VCaP (cell line): ENCODE results near the gene GPATCH3.

Source experiments
- H3K27ac ChIP-seq: fragments of 450-650 bp; 2 replicates; pipeline ENCODE4 v1.5.1; 2017
- CTCF ChIP-seq: fragments of 450-650 bp; conservative IDR thresholded peaks from 2 replicates; pipeline ENCODE4 v1.5.1; 2017; ENCODE audit warnings: mild to moderate bottlenecking, moderate library complexity

Gene GPATCH3

GRCh38 chr1:26900815-26901511, 696 bp upstream of the GPATCH3 start:
- TF ChIP-seq CTCF: no peak
- peak overlapping the region; percentile 83 for H3K27ac ChIP-seq

- no peak overlapping the region for H3K27ac ChIP-seq
- no peak for TF ChIP-seq CTCF
Measured at GRCh38 chr1:26897351-26897750, 2.9 kb downstream of the GPATCH3 start.

GRCh38 chr1:26894263-26894662, 6.0 kb downstream of the GPATCH3 start:
- TF ChIP-seq CTCF: no peak
- no peak overlapping the region for H3K27ac ChIP-seq

- TF ChIP-seq CTCF: no peak
- H3K27ac ChIP-seq: peak overlapping the region; percentile 88
Measured at GRCh38 chr1:26890467-26890796, 9.8 kb downstream of the GPATCH3 start.

GRCh38 chr1:26889551-26890466, 10.5 kb downstream of the GPATCH3 start, which contains the start of gene GPN2:
Gene GPN2 (minus strand): TSS chr1:26890283. CDS start chr1:26890096, 187 bp downstream.
- H3K27ac ChIP-seq: peak within 1 kb of the TSS; percentile 88
- no peak for TF ChIP-seq CTCF

- no peak for TF ChIP-seq CTCF
- H3K27ac ChIP-seq: peak overlapping the region; percentile 88; the same call in 1 of the 2 replicates
Measured at GRCh38 chr1:26888231-26888630, 12.0 kb downstream of the GPATCH3 start.

- H3K27ac ChIP-seq: no peak overlapping the region
- TF ChIP-seq CTCF: peak; percentile 69
Measured at GRCh38 chr1:26887125-26887524, 13.1 kb downstream of the GPATCH3 start.
